ENCODE results near the gene MAPKAPK2.

The MAPKAPK2 gene

DNA sequence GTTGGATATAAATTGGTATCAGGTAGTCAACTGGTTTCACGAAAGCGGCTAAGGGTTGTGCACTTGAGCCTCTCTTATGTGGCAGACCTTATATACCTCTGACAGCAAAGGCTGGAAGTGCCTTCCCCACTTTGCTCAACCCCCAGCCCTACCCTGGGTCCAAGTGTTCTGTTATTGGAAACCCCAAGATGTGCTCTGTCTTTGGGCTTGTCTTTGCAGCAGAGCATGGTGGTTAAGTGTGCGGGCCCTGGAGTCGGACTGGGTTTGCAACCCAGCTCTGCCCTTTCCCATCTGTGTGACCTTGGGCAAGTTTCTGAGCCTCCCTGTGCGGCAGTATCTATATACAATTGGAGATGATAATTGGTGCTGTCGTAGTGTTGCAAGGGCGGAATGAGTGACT, 98.8 kb downstream of the MAPKAPK2 start:
- no peak for DNase-seq

Data from stimulated activated CD4-positive, alpha-beta T cell treated with anti-CD3 and anti-CD28 coated beads, Interleukin-15, amount 100 ng/mL, for 24 hours (primary cell).